SK-N-MC (cell line): Measurements from ENCODE around the gene CUL4B.

Experiments used
- EZH2 ChIP-seq: fragments of 200-600 bp; sonication (generic); IDR thresholded peaks from one replicate; pipeline ENCODE4 v1.6.1; 2017; ENCODE audit warnings: antibody characterized with exemption
- FOXP2 ChIP-seq: optimal IDR thresholded peaks from 2 replicates; pipeline ENCODE3; 2011; ENCODE audit warnings: mild to moderate bottlenecking, moderate library complexity; ENCODE audit not compliant: insufficient read depth; ENCODE audit errors: extremely low read length, control extremely low read depth
- POLR2AphosphoS5 ChIP-seq: IDR thresholded peaks from 2 replicates; pipeline ENCODE4 v1.6.1; 2012; ENCODE audit warnings: mild to moderate bottlenecking, low read depth, low read length, borderline replicate concordance

DNA sequence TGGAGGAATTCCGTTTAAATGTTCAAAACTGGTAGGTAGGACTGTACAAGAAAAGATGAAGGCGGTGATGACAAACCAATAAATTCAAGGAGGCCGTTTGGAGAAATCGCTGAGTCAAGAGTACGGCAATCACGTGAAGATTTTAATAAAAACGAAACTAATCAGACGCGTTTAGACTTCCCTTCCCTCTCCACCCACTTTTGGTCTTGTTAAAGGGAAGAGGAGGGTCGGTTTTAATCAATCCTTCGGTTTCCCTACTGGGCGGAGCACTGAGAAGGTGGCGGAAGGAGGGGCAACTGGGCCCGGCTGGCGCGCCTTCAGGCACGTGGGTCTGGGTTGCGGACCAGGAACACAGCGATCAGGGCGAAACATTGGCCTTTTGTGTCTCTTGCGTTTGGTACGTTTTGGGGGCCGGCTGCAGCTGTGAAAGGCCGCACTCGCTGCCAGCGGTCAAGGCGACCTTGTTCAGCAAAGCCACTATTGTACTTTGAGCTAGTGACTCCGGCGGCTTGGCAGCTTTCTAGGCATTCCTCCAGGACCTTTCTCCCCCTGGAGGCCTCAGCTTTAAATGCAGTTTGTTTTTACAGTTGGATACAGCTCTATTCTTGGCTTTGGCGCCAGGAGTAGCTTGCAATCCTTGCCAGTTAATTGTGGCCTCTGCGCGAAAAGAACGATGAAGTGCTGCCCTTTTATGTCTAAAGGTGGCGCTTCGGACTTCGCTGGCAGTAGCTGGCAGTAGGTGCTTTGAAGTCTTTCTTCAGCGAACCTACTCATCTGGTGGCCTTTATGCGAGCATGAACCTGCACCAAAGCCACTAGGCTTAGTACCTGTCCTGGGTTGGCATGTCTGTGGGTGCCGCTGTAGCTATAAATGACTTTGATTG, 74.9 kb downstream of the CUL4B start:
- peak; percentile 43; the same call in 1 of the 2 replicates for TF ChIP-seq POLR2AphosphoS5
- no peak for TF ChIP-seq EZH2
- no peak for TF ChIP-seq FOXP2
